ENCODE results near the gene WWOX.

GRCh38 chr16:79185711-79186110, 1086.3 kb downstream of the WWOX start:
- no peak for TF ChIP-seq CTCF (IDR thresholded peaks at IDR 0.05)
- TF ChIP-seq EP300 (IDR thresholded peaks at IDR 0.05) = no peak
